GM12874 (cell line): Measurements from ENCODE around the gene VARS2.

Experiments used
- CTCF ChIP-seq: IDR thresholded peaks from 2 replicates; pipeline ENCODE4 v1.5.1; 2011; ENCODE audit warnings: low read depth, mild to moderate bottlenecking, control low read depth, low read length, moderate library complexity; ENCODE audit not compliant: insufficient read depth

The VARS2 gene

GRCh38 chr6:30945281-30945680 is 31.2 kb downstream of the VARS2 start:
- no peak for TF ChIP-seq CTCF

GRCh38 chr6:30947231-30947630 is 33.2 kb downstream of the VARS2 start:
- TF ChIP-seq CTCF: no peak

- no peak for TF ChIP-seq CTCF
These were observed 34.8 kb downstream of the VARS2 start for GRCh38 chr6:30948811-30949210.

GRCh38 chr6:30951907-30952469 is 38.0 kb downstream of the VARS2 start:
- no peak for TF ChIP-seq CTCF

GRCh38 chr6:30954631-30955366 is 40.8 kb downstream of the VARS2 start:
- TF ChIP-seq CTCF: no peak

GRCh38 chr6:30955367-30956042 is 41.5 kb downstream of the VARS2 start:
- TF ChIP-seq CTCF: no peak

- TF ChIP-seq CTCF: no peak
These were observed 43.7 kb downstream of the VARS2 start for GRCh38 chr6:30957716-30958115.
